H1 (cell line): ENCODE measurements around the gene EML1.

Experiments
- BCL11A ChIP-seq, 2 experiments: IDR thresholded peaks; one replicate each; pipeline ENCODE4 v1.6.1; 2011; ENCODE audit warnings: low read depth in 2 of 2, low read length in 2 of 2, mild to moderate bottlenecking in 2 of 2
- CREB1 ChIP-seq: IDR thresholded peaks from 2 replicates; pipeline ENCODE4 v1.6.1; 2012; ENCODE audit warnings: inconsistent platforms
- EP300 ChIP-seq, 2 experiments: IDR thresholded peaks; 1 replicate in 1 of 2; 2 replicates in 1 of 2; pipeline ENCODE4 v1.6.1; 2011 to 2012; ENCODE audit warnings: low read depth in 2 of 2, low read length in 2 of 2, mild to moderate bottlenecking in 2 of 2, borderline replicate concordance in 1 of 2, inconsistent platforms in 1 of 2, moderate library complexity in 1 of 2
- EZH2 ChIP-seq: fragments of 200-600 bp; sonication (generic); IDR thresholded peaks from 2 replicates; pipeline ENCODE4 v1.7.1; 2012; ENCODE audit warnings: low read depth, mild to moderate bottlenecking, moderate library complexity, low read length, inconsistent platforms; ENCODE audit not compliant: severe bottlenecking
- JUND ChIP-seq: IDR thresholded peaks from 2 replicates; pipeline ENCODE4 v1.6.1; 2011; ENCODE audit warnings: mild to moderate bottlenecking, improper control_type of control experiment, low read length
- KDM4A ChIP-seq: IDR thresholded peaks from one replicate; pipeline ENCODE4 v1.7.1; 2012; ENCODE audit warnings: low read depth, mild to moderate bottlenecking, moderate library complexity, low read length, inconsistent platforms; ENCODE audit not compliant: severe bottlenecking
- NRF1 ChIP-seq: IDR thresholded peaks from 2 replicates; pipeline ENCODE4 v1.6.1; 2011; ENCODE audit warnings: mild to moderate bottlenecking, low read depth, low read length, improper control_type of control experiment
- POLR2A ChIP-seq, 2 experiments: IDR thresholded peaks; 1 replicate in 1 of 2; 2 replicates in 1 of 2; pipeline ENCODE4 v1.6.1; 2011; ENCODE audit warnings: low read depth in 2 of 2, low read length in 2 of 2, mild to moderate bottlenecking in 2 of 2; ENCODE audit errors: control extremely low read depth in 1 of 2
- RAD21 ChIP-seq, 2 experiments: IDR thresholded peaks in 1 of 2; conservative IDR thresholded peaks in 1 of 2; 2 replicates each; pipeline ENCODE4 v1.6.1; 2011; ENCODE audit warnings: low read depth in 2 of 2, low read length in 2 of 2, improper control_type of control experiment in 1 of 2, inconsistent platforms in 1 of 2, mild to moderate bottlenecking in 1 of 2, moderate library complexity in 1 of 2
- RBBP5 ChIP-seq: IDR thresholded peaks from 2 replicates; pipeline ENCODE4 v1.7.1; 2012; ENCODE audit warnings: low read depth, mild to moderate bottlenecking, inconsistent platforms, low read length, moderate library complexity, borderline replicate concordance
- TBP ChIP-seq: IDR thresholded peaks from 2 replicates; pipeline ENCODE4 v1.6.1; 2011; ENCODE audit warnings: low read depth, low read length, improper control_type of control experiment
- TEAD4 ChIP-seq: IDR thresholded peaks from 2 replicates; pipeline ENCODE4 v1.6.1; 2012; ENCODE audit warnings: low read depth, low read length, inconsistent platforms, mixed read lengths
- TF ChIP-seq, protein P1 (sequence below), 3 experiments: IDR thresholded peaks; 1 replicate in 2 of 3; 2 replicates in 1 of 3; pipeline versions ENCODE4 v1.5.1 to v1.6.1; 2011; ENCODE audit warnings: low read length in 3 of 3, mild to moderate bottlenecking in 3 of 3, inconsistent platforms in 2 of 3, low read depth in 1 of 3, moderate library complexity in 1 of 3; ENCODE audit not compliant: insufficient read depth in 1 of 3; ENCODE audit errors: control extremely low read depth in 1 of 3

DNA sequence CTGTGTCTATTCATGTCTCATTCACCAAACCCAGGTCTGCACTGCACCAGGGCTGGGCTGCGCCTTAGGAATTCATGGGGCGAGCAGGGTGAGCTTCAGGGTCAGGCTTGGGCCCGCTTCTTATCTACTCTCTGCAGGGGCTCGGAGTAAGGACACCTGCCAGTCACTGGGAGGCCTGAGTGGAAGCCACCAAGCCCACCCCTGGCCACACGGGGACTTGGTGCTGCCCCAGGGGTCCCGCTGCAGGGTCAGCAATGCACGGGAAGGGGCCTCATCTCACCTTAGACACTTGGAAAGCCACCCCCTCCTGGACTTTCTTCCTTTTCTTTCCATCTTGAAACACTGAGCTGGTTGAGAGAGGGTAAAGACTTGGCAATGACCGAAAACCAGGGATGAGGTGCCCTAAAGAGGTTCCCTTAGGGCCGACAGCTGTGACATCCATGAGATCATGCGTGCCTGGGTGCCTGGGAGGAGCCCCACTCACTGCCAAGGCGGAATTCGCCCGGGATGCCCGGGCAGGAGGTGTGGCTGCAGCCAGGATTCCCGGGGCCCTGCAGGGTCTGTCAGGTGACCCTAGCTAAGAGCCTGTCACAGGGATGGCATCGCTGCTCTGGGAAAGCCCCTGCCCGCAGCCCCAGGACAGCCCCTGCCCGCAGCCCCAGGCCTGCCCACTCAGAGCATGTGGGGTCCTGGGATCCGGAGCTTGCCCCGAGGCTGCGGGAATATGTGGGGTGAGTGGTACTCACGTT is 45.5 kb upstream of the EML1 start:
- TF ChIP-seq EZH2, result no peak
- TF ChIP-seq, protein P1, sequence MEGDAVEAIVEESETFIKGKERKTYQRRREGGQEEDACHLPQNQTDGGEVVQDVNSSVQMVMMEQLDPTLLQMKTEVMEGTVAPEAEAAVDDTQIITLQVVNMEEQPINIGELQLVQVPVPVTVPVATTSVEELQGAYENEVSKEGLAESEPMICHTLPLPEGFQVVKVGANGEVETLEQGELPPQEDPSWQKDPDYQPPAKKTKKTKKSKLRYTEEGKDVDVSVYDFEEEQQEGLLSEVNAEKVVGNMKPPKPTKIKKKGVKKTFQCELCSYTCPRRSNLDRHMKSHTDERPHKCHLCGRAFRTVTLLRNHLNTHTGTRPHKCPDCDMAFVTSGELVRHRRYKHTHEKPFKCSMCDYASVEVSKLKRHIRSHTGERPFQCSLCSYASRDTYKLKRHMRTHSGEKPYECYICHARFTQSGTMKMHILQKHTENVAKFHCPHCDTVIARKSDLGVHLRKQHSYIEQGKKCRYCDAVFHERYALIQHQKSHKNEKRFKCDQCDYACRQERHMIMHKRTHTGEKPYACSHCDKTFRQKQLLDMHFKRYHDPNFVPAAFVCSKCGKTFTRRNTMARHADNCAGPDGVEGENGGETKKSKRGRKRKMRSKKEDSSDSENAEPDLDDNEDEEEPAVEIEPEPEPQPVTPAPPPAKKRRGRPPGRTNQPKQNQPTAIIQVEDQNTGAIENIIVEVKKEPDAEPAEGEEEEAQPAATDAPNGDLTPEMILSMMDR (IDR thresholded peaks at IDR 0.05; ENCODE audit: control extremely low read depth in 1 of 3, insufficient read depth in 1 of 3, low read depth in 1 of 3, low read length in 3 of 3), result no peak
- no peak for TF ChIP-seq RAD21 (IDR thresholded peaks at IDR 0.05 in 1 of 2, conservative IDR thresholded peaks at IDR 0.05 in 1 of 2; ENCODE audit: low read depth in 2 of 2, low read length in 2 of 2)
- TF ChIP-seq NRF1, result no peak
- no peak for TF ChIP-seq KDM4A
- TF ChIP-seq POLR2A (IDR thresholded peaks at IDR 0.05; ENCODE audit: control extremely low read depth in 1 of 2, low read depth in 2 of 2, low read length in 2 of 2), result no peak
- TF ChIP-seq RBBP5, result no peak
- TF ChIP-seq CREB1, result no peak
- no peak for TF ChIP-seq TEAD4
- no peak for TF ChIP-seq EP300 (IDR thresholded peaks at IDR 0.05; ENCODE audit: borderline replicate concordance in 1 of 2, low read depth in 2 of 2, low read length in 2 of 2)
- TF ChIP-seq BCL11A (IDR thresholded peaks at IDR 0.05; ENCODE audit: low read depth in 2 of 2, low read length in 2 of 2), result no peak
- TF ChIP-seq TBP, result no peak
- no peak for TF ChIP-seq JUND
